HCT116 (cell line): Measurements from ENCODE around the gene PDE2A. TPM values are rescaled to one million over a fixed set of nuclear protein-coding genes. Genes with fewer than 3 reads are reported as not detected.

Source experiments
- ATAC-seq: fragments of 200-7000 bp; cut with Tn5 transposase; 2 replicates; pipeline ENCODE4 v1.9.1; 2020; ENCODE audit warnings: mild to moderate bottlenecking, moderate library complexity
- BruUV-seq: library from RNA; stranded (reverse); fragments of 400-500 nt; replicated peaks from 2 replicates; lab custom pipeline; 2021; lab: Mats Ljungman, UMichigan
- CTCF ChIA-PET: fragments of 300-600 bp; sonication (Branson Sonifier 250); formaldehyde crosslinking; loops from one replicate; lab custom pipeline; 2021; ENCODE audit warnings: antibody characterized with exemption; lab: Charles Lee
- POLR2A ChIA-PET: fragments of 300-600, 350-600 bp; sonication (Branson Sonifier 250); formaldehyde crosslinking; loops from one replicate; lab custom pipeline; 2021; ENCODE audit warnings: antibody characterized with exemption; lab: Charles Lee
- RAD21 ChIA-PET, 2 experiments: fragments of 300-600 bp; sonication (Branson Sonifier 250); formaldehyde crosslinking; loops; one replicate each; lab custom pipeline; 2023; ENCODE audit warnings: low total read pairs in 2 of 2; ENCODE audit not compliant: uncharacterized antibody in 2 of 2, unreplicated experiment in 2 of 2, low non-redundant PET in 1 of 2; lab: Charles Lee
- DNase-seq: peaks from one replicate; pipeline ENCODE4 v3.0.0-alpha.2; 2010; ENCODE audit warnings: low read depth, low spot score
- H2AFZ ChIP-seq: fragments of 200-600 bp; shearing (Covaris generic), sonication (generic); 2 replicates; pipeline ENCODE4 v1.6.1; 2017; ENCODE audit warnings: low read depth, mixed run types, mixed read lengths, antibody characterized with exemption, low read length; ENCODE audit not compliant: poor library complexity, severe bottlenecking
- H3K27ac ChIP-seq: 2 replicates; pipeline ENCODE4 v1.5.1; 2012; ENCODE audit warnings: low read depth, low read length
- H3K27me3 ChIP-seq: fragments of 200-600 bp; sonication (generic); 2 replicates; pipeline ENCODE4 v1.6.1; 2016; ENCODE audit warnings: mixed run types, low read length, mixed read lengths; ENCODE audit not compliant: insufficient read depth
- H3K36me3 ChIP-seq, 2 experiments: fragments of 200-500 bp in 1 of 2; fragments of 200-600 bp in 1 of 2; sonication (Bioruptor generic) in 1 of 2; sonication (generic) in 1 of 2; 2 replicates each; pipeline versions ENCODE4 v1.5.1 to v1.6.1; 2014 to 2016; ENCODE audit warnings: low read length in 2 of 2, inconsistent platforms in 1 of 2, mixed read lengths in 1 of 2, mixed run types in 1 of 2; ENCODE audit not compliant: insufficient read depth in 2 of 2, control insufficient read depth in 1 of 2
- H3K4me1 ChIP-seq, 2 experiments: fragments of 200-600 bp in 1 of 2; sonication (generic) in 1 of 2; 2 replicates each; pipeline versions ENCODE4 v1.5.1 to v1.6.1; 2012 to 2017; ENCODE audit warnings: low read length in 2 of 2, inconsistent platforms in 1 of 2, mild to moderate bottlenecking in 1 of 2, mixed read lengths in 1 of 2, mixed run types in 1 of 2, moderate library complexity in 1 of 2; ENCODE audit not compliant: insufficient read depth in 2 of 2, control insufficient read depth in 1 of 2
- H3K4me2 ChIP-seq: fragments of 200-600 bp; sonication (generic); 2 replicates; pipeline ENCODE4 v1.6.1; 2017; ENCODE audit warnings: mixed run types, low read length, mixed read lengths
- H3K4me3 ChIP-seq, 2 experiments: fragments of 200-600 bp in 1 of 2; sonication (generic) in 1 of 2; replicated peaks in 1 of 2; 2 replicates each; pipeline ENCODE4 v1.5.1; 2011 to 2016; ENCODE audit warnings: low read length in 2 of 2, control low read depth in 1 of 2, low read depth in 1 of 2, mild to moderate bottlenecking in 1 of 2, mixed read lengths in 1 of 2, mixed run types in 1 of 2
- H3K79me2 ChIP-seq: fragments of 200-600 bp; sonication (generic); 2 replicates; pipeline ENCODE4 v1.6.1; 2017; ENCODE audit warnings: mild to moderate bottlenecking, mixed run types, low read length, moderate library complexity, mixed read lengths; ENCODE audit not compliant: insufficient read depth
- H3K9ac ChIP-seq: fragments of 200-600 bp; sonication (generic); 2 replicates; pipeline ENCODE4 v1.6.1; 2016; ENCODE audit warnings: low read length, mixed read lengths
- H3K9me2 ChIP-seq: fragments of 200-600 bp; sonication (generic), shearing (Covaris generic); 2 replicates; pipeline ENCODE4 v1.6.1; 2017; ENCODE audit warnings: mixed run types, mild to moderate bottlenecking, moderate library complexity; ENCODE audit not compliant: insufficient read depth
- H3K9me3 ChIP-seq, 2 experiments: fragments of 200-500 bp in 1 of 2; fragments of 200-600 bp in 1 of 2; sonication (Bioruptor generic) in 1 of 2; sonication (generic) in 1 of 2; 2 replicates each; pipeline ENCODE4 v1.6.1; 2014 to 2017; ENCODE audit warnings: low read length in 2 of 2, mixed read lengths in 2 of 2, inconsistent platforms in 1 of 2, low read depth in 1 of 2, mild to moderate bottlenecking in 1 of 2, mixed run types in 1 of 2, moderate library complexity in 1 of 2; ENCODE audit not compliant: control insufficient read depth in 1 of 2, insufficient read depth in 1 of 2
- H4K20me1 ChIP-seq: fragments of 200-600 bp; sonication (generic), shearing (Covaris generic); 2 replicates; pipeline ENCODE4 v1.6.1; 2017; ENCODE audit warnings: mixed run types, mild to moderate bottlenecking, moderate library complexity; ENCODE audit not compliant: insufficient read depth
- POLR2AphosphoS5 ChIP-seq: IDR thresholded peaks from 2 replicates; pipeline ENCODE4 v1.6.1; 2011; ENCODE audit warnings: mild to moderate bottlenecking, low read depth, low read length, moderate library complexity
- SP1 ChIP-seq: IDR thresholded peaks from 2 replicates; pipeline ENCODE4 v1.6.1; 2012; ENCODE audit warnings: low read depth
- SRF ChIP-seq: IDR thresholded peaks from 2 replicates; pipeline ENCODE4 v1.6.1; 2012; ENCODE audit warnings: low read depth
- intact Hi-C: fragments of 100-400 bp; cut with micrococcal nuclease; formaldehyde crosslinking; loops from 2 replicates; pipeline ENCODE4 v1.10.0; 2022
- total RNA-seq: library from RNA; stranded (reverse); gene quantifications from one replicate; pipeline ENCODE4 v1.2.1, GENCODE V29; 2021; ENCODE audit not compliant: unreplicated experiment
- TF ChIP-seq, protein P1 (sequence below): IDR thresholded peaks from 2 replicates; pipeline ENCODE4 v1.6.1; 2011; ENCODE audit warnings: mild to moderate bottlenecking, low read length, moderate library complexity; ENCODE audit not compliant: insufficient replicate concordance; ENCODE audit errors: extremely low read depth

The PDE2A gene
- total RNA-seq, 1 experiment from 2014 or later = 7.6 TPM

DNA sequence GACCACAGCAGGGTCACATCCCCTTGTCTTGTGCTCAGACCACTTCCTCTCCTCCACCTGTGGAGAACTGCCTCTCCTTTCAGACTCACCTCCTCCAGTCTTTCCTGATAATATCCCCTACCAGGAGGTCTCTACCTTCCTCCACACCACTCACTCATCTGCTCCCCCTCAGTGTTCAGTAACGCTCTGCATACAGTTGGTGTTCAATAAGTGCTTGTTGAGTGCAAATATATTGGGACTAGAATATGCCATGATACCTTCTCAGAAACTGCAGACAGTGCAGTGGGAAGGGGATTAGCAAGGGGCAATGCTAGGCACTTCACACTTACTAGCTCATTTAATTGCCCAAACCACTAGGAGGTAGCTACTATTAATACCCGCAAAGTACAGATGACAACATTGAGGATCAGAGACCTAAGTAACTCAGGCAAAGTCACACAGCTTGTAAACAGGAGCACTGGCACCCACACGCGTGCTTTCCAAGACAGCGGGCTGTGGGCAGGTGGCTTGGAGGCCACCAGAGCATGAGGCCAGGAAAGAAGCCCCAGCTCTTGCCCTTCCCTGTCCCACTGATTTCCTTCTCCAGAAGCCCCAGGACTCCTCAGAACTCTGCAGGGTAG, 8.1 kb upstream of the PDE2A start (continued):
- TF ChIP-seq, protein P1, sequence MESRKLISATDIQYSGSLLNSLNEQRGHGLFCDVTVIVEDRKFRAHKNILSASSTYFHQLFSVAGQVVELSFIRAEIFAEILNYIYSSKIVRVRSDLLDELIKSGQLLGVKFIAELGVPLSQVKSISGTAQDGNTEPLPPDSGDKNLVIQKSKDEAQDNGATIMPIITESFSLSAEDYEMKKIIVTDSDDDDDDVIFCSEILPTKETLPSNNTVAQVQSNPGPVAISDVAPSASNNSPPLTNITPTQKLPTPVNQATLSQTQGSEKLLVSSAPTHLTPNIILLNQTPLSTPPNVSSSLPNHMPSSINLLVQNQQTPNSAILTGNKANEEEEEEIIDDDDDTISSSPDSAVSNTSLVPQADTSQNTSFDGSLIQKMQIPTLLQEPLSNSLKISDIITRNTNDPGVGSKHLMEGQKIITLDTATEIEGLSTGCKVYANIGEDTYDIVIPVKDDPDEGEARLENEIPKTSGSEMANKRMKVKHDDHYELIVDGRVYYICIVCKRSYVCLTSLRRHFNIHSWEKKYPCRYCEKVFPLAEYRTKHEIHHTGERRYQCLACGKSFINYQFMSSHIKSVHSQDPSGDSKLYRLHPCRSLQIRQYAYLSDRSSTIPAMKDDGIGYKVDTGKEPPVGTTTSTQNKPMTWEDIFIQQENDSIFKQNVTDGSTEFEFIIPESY = no peak
- TF ChIP-seq SRF = no peak

- intact Hi-C loops = loop anchor here (5.0 kb wide), 1 partner anchor 209 kb away; no protein-coding TSS in a partner anchor
- Histone ChIP-seq H3K4me2 (no peak overlapping the region), H3K4me1 (peaks cover 0 to 13% of the 10 kb centered on the region in 2 experiments; a peak in 3 of 4 replicates), H3K79me2 (no peaks in the 10 kb centered on the region), H3K9me2 (no peaks in the 10 kb centered on the region), H3K9me3 (no peaks in the 10 kb centered on the region), H3K27ac (no peak overlapping the region), H4K20me1 (no peaks in the 10 kb centered on the region), H2AFZ (no peak overlapping the region), H3K9ac (no peak overlapping the region), H3K4me3 (no peak overlapping the region), H3K36me3 (no peaks in the 10 kb centered on the region), H3K27me3 (peaks cover 36% of the 10 kb centered on the region)
- TF ChIP-seq SP1 = no peak
- TF ChIP-seq POLR2AphosphoS5 = 0 out of 2 replicates have a peak, but pooled peaks have one; percentile 16
- no TSS peak for BruUV-seq
- POLR2A ChIA-PET = no interaction called here
- ATAC-seq (no peak), DNase-seq (no peak)
- CTCF ChIA-PET = interaction anchor here (0.7 to 2.3 kb wide), 6 partner anchors 22 to 210 kb away, joined by 3 to 5 read pairs (median 5); no protein-coding TSS in a partner anchor
- RAD21 ChIA-PET = interaction anchor here in 1 of 2 experiments (0.8 kb wide), 1 partner anchor 96 kb away, joined by 3 read pairs; no protein-coding TSS in a partner anchor
Observed at GRCh38 chr11:72681226-72682153, 7.3 kb upstream of the PDE2A start.
